WTC11 (cell line): Measurements from ENCODE around the gene DMWD.

Experiments
- NFATC4 ChIP-seq: fragments of 250-450 bp; sonication (Bioruptor Pico); IDR thresholded peaks from 2 replicates; pipeline ENCODE4 v1.9.0; 2021; ENCODE audit warnings: mild to moderate bottlenecking
- TF ChIP-seq, protein P1 (sequence below): sonication (generic); formaldehyde crosslinking; IDR thresholded peaks from 2 replicates; pipeline ENCODE4 v1.8.1; 2022; ENCODE audit warnings: low read depth, missing genetic modification reagents, borderline replicate concordance

DNA sequence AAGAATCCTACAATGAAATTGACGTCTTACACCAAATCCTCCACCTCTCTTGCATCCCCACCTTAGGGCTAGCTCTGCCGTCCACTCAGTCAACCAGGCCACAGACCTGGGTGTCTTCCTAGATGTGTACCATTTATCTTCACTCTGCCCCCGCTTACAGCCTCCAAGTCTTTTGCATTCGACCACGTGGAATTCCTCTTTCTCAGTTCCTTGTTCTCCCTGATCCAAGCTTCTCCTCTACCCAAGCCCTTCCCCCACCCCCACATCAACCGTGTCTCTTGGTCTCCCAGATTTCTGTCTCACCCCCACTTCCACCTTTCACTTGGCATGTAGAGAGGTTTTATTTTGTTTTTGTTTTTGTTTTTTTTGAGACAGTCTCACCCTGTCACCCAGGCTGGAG, 1.2 kb upstream of the DMWD start:
- no peak for TF ChIP-seq NFATC4 (CRISPR knock-in tag)
- TF ChIP-seq, protein P1, sequence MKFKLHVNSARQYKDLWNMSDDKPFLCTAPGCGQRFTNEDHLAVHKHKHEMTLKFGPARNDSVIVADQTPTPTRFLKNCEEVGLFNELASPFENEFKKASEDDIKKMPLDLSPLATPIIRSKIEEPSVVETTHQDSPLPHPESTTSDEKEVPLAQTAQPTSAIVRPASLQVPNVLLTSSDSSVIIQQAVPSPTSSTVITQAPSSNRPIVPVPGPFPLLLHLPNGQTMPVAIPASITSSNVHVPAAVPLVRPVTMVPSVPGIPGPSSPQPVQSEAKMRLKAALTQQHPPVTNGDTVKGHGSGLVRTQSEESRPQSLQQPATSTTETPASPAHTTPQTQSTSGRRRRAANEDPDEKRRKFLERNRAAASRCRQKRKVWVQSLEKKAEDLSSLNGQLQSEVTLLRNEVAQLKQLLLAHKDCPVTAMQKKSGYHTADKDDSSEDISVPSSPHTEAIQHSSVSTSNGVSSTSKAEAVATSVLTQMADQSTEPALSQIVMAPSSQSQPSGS = no peak
